Esophagus muscularis mucosa (tissue), 4 donors: ENCODE data around the gene CDX1. TPM values are rescaled to one million over a fixed set of nuclear protein-coding genes. Genes with fewer than 3 reads are reported as not detected.

Source experiments
- DNase-seq: peaks from one replicate; pipeline ENCODE4 v3.0.0-alpha.2; 2017; ENCODE audit errors: extremely low spot score
- H3K27ac ChIP-seq, 4 donors: fragments of 200-600 bp; sonication (generic); replicated peaks in 1 of 4; 1 replicate in 3 of 4; 2 replicates in 1 of 4; pipeline ENCODE4 v1.5.1; 2016 to 2019; ENCODE audit warnings: mild to moderate bottlenecking in 1 of 4
- H3K27me3 ChIP-seq, 4 donors: fragments of 200-600 bp; sonication (generic); one replicate each; pipeline versions ENCODE4 v1.5.1 to v1.6.0; 2016 to 2019
- H3K36me3 ChIP-seq, 4 donors: fragments of 200-600 bp; sonication (generic); one replicate each; pipeline ENCODE4 v1.5.1; 2016 to 2019
- H3K4me1 ChIP-seq, 4 donors: fragments of 200-600 bp; sonication (generic); one replicate each; pipeline ENCODE4 v1.5.1; 2016 to 2019
- H3K4me3 ChIP-seq, 4 donors: fragments of 200-600 bp; sonication (generic); 1 replicate in 2 of 4; 2 replicates in 2 of 4; pipeline ENCODE4 v1.5.1; 2016 to 2019; ENCODE audit warnings: mild to moderate bottlenecking in 4 of 4, moderate library complexity in 1 of 4
- H3K9me3 ChIP-seq, 4 donors: fragments of 200-600 bp; sonication (generic); 1 replicate in 3 of 4; 2 replicates in 1 of 4; pipeline ENCODE4 v1.5.1; 2016 to 2019
- CTCF ChIP-seq, 3 experiments: fragments of 200-600 bp in 2 of 3; fragments of 450-650 bp in 1 of 3; sonication (generic) in 2 of 3; IDR thresholded peaks; one replicate each; pipeline ENCODE4 v1.5.1; 2017 to 2019; ENCODE audit warnings: antibody characterized with exemption in 3 of 3, mild to moderate bottlenecking in 2 of 3, moderate library complexity in 1 of 3
- EP300 ChIP-seq: sonication (generic); formaldehyde crosslinking; IDR thresholded peaks from one replicate; pipeline ENCODE4 v1.6.1; 2017; ENCODE audit warnings: antibody characterized with exemption
- POLR2A ChIP-seq: fragments of 450-650 bp; IDR thresholded peaks from one replicate; pipeline ENCODE4 v1.6.1; 2017; ENCODE audit warnings: antibody characterized with exemption, moderate library complexity, mild to moderate bottlenecking, low read depth
- POLR2AphosphoS5 ChIP-seq, 2 donors: sonication (generic); formaldehyde crosslinking; IDR thresholded peaks; one replicate each; pipeline ENCODE4 v1.6.1; 2017; ENCODE audit warnings: antibody characterized with exemption in 2 of 2
- WGBS: methylation state at CpG from one replicate; pipeline ENCODE4 v1.1.5; 2018; 5-methylcytosine and 5-hydroxymethylcytosine counted together
- intact Hi-C: fragments of 100-400 bp; cut with DNase I; formaldehyde crosslinking; loops from one replicate; pipeline ENCODE4 v1.15.1; 2023
- total RNA-seq, 4 donors: library from RNA; depleted of rRNA; stranded (reverse); fragments of >200 nt; gene quantifications; one replicate each; pipeline versions ENCODE4 v1.1.0 to v1.2.1, GENCODE V29; 2016

The CDX1 gene
- total RNA-seq, 4 donors from 2014 or later = 0.23 TPM; not detected in 3

GRCh38 chr5:150209099-150209635, 42.6 kb downstream of the CDX1 start:
- no peak for TF ChIP-seq CTCF (IDR thresholded peaks at IDR 0.05)
- no peak for TF ChIP-seq POLR2AphosphoS5 (IDR thresholded peaks at IDR 0.05)
- no peak for TF ChIP-seq EP300
- no peak for TF ChIP-seq POLR2A
- no peaks in the 10 kb centered on the region for H3K9me3 ChIP-seq
- H3K36me3 ChIP-seq = no peaks in the 10 kb centered on the region
- intact Hi-C loops = no loop called here
- H3K4me1 ChIP-seq = peaks cover 0 to 1% (median 0%) of the 10 kb centered on the region in 4 donors
- no peak overlapping the region for H3K4me3 ChIP-seq
- H3K27me3 ChIP-seq = no peaks in the 10 kb centered on the region
- DNase-seq = no peak
- no peak overlapping the region for H3K27ac ChIP-seq
- 80% methylated on average over 18 of the region's 21 CpGs for WGBS

DNA sequence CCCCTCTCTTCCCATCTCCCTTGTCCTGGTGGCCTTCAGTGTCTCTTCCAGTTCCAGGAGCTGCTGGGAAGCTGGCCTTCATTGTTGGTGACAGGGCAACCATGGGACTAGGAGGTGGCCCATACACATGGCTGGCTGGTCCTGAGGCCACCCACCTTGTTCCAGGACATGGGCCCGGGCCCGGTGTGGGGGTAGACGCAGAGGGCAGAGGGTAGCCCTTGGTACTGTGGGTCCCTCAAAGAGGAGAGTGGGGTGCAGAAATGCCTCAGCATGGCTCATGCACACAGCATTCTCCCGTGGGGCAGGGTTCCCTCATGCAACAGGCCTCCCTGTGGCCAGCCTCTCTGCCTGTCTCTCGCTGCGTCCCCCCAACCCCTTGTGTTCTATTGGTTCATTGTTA, 44.1 kb downstream of the CDX1 start:
- H3K27ac ChIP-seq = no peak overlapping the region
- intact Hi-C loops = no loop called here
- no peak for DNase-seq
- no peaks in the 10 kb centered on the region for H3K27me3 ChIP-seq
- 72% methylated on average over 6 of the region's 6 CpGs for WGBS
- H3K4me3 ChIP-seq = no peak overlapping the region
- peaks cover 0 to 5% (median 0%) of the 10 kb centered on the region in 4 donors for H3K4me1 ChIP-seq
- H3K36me3 ChIP-seq = no peaks in the 10 kb centered on the region
- no peak for TF ChIP-seq POLR2A
- no peak for TF ChIP-seq CTCF (IDR thresholded peaks at IDR 0.05)
- no peak for TF ChIP-seq EP300
- TF ChIP-seq POLR2AphosphoS5 (IDR thresholded peaks at IDR 0.05) = no peak
- no peaks in the 10 kb centered on the region for H3K9me3 ChIP-seq

DNA sequence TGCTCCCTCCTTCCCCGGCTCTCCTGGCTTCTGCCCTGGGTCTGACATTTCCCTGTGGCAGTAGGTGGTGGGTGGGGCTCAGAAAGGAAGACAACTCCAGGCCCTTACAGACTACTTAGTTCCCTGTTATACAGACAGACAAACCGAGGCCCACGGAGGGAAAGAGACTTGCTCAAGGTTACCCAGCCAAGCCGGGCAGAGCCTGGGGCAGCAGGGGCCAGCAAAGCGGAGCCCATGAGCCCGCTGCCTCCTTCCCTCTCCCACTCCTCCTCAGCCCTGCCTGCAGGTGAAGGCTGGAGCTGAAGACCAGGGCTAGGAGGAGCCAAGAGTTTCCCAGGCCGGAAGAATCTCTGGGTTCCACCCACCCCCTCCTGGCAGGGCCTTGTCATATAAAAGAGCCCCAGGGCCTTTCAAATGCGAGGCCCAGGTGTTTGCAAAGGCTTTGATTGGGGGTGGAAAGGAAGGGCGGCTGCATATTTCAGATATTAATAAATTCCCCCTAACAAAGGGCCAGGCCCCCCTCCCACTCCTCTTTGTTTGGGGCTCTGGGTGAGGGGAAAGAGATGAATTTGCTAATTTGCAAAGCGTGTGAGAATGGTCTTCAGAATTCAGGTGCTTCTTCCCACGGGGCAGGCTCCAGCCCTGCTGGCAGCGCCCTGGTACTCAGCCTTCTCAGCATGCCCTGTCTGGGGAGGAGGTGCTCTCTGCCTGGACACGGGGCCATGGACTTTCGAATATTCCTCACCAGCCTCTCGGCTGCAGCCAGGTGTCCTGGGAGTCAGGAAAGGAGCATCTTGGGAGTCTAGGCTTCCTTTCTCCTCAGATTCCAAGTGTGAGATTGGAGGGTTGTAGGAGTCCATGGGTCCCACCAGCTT, 44.8 kb downstream of the CDX1 start:
- peaks cover 0 to 5% (median 0%) of the 10 kb centered on the region in 4 donors for H3K4me1 ChIP-seq
- DNase-seq = no peak
- H3K9me3 ChIP-seq = no peaks in the 10 kb centered on the region
- H3K36me3 ChIP-seq = no peaks in the 10 kb centered on the region
- intact Hi-C loops = no loop called here
- TF ChIP-seq CTCF (IDR thresholded peaks at IDR 0.05) = no peak
- TF ChIP-seq POLR2A = no peak
- no peak overlapping the region for H3K4me3 ChIP-seq
- H3K27ac ChIP-seq = no peak overlapping the region
- 92% methylated on average over 15 of the region's 15 CpGs for WGBS
- no peaks in the 10 kb centered on the region for H3K27me3 ChIP-seq

DNA sequence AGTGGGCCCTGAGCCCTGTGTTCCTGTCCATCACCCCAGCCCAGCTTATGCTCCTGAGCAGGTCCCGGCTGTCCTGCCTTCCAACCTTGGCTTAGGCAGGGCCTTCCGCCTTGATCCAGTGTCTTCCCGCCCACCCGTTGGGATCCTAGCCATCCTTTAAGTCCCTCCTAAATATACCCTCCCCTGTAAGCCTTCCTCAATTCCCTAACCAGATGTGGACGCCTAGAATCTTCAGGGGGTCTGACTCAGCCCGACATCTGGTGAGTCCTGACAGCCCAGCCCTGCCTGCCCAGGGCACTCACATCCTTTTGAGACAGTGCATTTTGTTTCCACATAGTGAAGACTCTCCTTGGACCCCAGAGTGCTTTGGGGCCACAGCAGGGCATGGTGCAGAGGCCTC, 47.0 kb downstream of the CDX1 start:
- WGBS = 86% methylated on average over 6 of the region's 6 CpGs
- H3K9me3 ChIP-seq = no peaks in the 10 kb centered on the region
- intact Hi-C loops = no loop called here
- H3K4me1 ChIP-seq = peaks cover 0 to 16% (median 4%) of the 10 kb centered on the region in 4 donors
- H3K36me3 ChIP-seq = no peaks in the 10 kb centered on the region
- no peak for DNase-seq
- no peak overlapping the region for H3K4me3 ChIP-seq
- TF ChIP-seq EP300 = no peak
- TF ChIP-seq CTCF (IDR thresholded peaks at IDR 0.05) = no peak
- no peak for TF ChIP-seq POLR2AphosphoS5 (IDR thresholded peaks at IDR 0.05)
- TF ChIP-seq POLR2A = no peak
- no peak overlapping the region for H3K27ac ChIP-seq
- no peaks in the 10 kb centered on the region for H3K27me3 ChIP-seq
